Bronchial epithelial cell (primary cell): ENCODE data around the gene IL34. TPM values are rescaled to one million over a fixed set of nuclear protein-coding genes. Genes with fewer than 3 reads are reported as not detected.
A peak's percentile ranks its signal among the peaks of the same experiment; 100 is the strongest.

Experiments used
- DNase-seq: peaks from one replicate; pipeline ENCODE4 v3.0.0-alpha.2; 2010; ENCODE audit warnings: low read depth
- FAIRE-seq: peaks from 2 replicates; lab custom pipeline; 2011; peaks lifted over from hg19 to GRCh38; lab: Jason Lieb, UNC
- H3K27me3 ChIP-seq: 2 replicates; pipeline ENCODE4 v1.5.1; 2011; ENCODE audit warnings: low read length; ENCODE audit not compliant: control insufficient read depth, insufficient read depth
- H3K36me3 ChIP-seq: 2 replicates; pipeline ENCODE4 v1.5.1; 2011; ENCODE audit warnings: low read length; ENCODE audit not compliant: control insufficient read depth, insufficient read depth
- H3K4me3 ChIP-seq: 2 replicates; pipeline ENCODE4 v1.5.1; 2011; ENCODE audit warnings: mild to moderate bottlenecking, low read depth, low read length, control low read depth
- total RNA-seq: library from RNA; depleted of rRNA; stranded (reverse); fragments of >200 nt; gene quantifications from 2 replicates; pipeline ENCODE4 v1.2.1, GENCODE V29; 2014
- TF ChIP-seq, protein P1 (sequence below): IDR thresholded peaks from 2 replicates; pipeline ENCODE4 v1.5.1; 2011; ENCODE audit warnings: mild to moderate bottlenecking, moderate library complexity, low read length, control low read depth, inconsistent platforms; ENCODE audit not compliant: insufficient read depth, severe bottlenecking

The IL34 gene
- total RNA-seq, 1 donor from 2014 or later, result 0.26 TPM

DNA sequence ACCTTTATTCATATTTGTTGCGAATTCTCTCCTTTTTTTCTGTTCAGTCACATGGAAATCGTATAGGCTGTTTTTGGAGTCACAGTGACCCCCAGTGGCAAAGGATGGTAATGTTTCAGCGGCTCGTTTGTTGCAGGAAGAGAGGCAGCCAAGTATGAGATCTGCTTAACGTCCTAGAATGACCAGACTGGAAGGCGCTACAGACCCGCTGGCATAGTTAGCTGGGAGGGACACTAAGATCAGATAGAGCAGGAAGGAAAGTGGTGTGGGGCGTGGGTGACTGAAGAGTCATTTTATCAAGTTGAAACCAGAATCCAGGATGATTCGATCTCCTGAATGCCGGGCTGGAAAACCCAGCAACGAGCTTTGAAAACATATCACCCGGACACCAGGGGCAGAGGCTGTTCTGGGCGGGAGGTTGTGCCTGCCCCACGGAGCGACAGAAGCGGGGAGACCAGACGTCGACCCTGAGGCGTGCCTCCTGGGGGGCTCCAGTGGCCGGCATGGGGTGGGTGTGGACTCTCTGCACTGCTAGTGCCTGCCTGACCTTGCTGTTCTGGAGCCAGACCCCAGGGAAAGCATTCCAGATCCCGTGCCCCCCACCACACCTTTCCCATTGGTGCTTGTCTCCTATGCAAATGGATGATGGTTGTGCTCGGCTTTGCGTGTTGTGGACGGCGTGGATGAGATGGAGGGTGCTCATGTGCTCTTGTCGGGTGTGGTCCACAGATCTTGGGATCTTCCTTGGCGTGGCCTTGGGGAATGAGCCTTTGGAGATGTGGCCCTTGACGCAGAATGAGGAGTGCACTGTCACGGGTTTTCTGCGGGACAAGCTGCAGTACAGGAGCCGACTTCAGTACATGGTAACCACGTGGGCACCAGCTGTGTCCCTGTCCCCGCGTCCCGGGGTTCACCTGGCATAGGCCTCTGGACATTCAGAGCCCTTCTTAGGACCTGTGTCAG lies 7.7 kb downstream of the IL34 start:
- H3K27me3 ChIP-seq, result no peaks in the 10 kb centered on the region
- peak overlapping the region; percentile 2 for H3K4me3 ChIP-seq
- FAIRE-seq (no peak), DNase-seq (peak; percentile 82)
- TF ChIP-seq, protein P1, sequence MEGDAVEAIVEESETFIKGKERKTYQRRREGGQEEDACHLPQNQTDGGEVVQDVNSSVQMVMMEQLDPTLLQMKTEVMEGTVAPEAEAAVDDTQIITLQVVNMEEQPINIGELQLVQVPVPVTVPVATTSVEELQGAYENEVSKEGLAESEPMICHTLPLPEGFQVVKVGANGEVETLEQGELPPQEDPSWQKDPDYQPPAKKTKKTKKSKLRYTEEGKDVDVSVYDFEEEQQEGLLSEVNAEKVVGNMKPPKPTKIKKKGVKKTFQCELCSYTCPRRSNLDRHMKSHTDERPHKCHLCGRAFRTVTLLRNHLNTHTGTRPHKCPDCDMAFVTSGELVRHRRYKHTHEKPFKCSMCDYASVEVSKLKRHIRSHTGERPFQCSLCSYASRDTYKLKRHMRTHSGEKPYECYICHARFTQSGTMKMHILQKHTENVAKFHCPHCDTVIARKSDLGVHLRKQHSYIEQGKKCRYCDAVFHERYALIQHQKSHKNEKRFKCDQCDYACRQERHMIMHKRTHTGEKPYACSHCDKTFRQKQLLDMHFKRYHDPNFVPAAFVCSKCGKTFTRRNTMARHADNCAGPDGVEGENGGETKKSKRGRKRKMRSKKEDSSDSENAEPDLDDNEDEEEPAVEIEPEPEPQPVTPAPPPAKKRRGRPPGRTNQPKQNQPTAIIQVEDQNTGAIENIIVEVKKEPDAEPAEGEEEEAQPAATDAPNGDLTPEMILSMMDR, result peak; percentile 70
- no peaks in the 10 kb centered on the region for H3K36me3 ChIP-seq

- Histone ChIP-seq H3K27me3 (no peaks in the 10 kb centered on the region), H3K4me3 (no peak overlapping the region), H3K36me3 (no peaks in the 10 kb centered on the region)
- DNase-seq (no peak), FAIRE-seq (no peak)
- TF ChIP-seq, protein P1, result no peak
These were observed 9.8 kb downstream of the IL34 start for GRCh38 chr16:70656065-70656711.

DNA sequence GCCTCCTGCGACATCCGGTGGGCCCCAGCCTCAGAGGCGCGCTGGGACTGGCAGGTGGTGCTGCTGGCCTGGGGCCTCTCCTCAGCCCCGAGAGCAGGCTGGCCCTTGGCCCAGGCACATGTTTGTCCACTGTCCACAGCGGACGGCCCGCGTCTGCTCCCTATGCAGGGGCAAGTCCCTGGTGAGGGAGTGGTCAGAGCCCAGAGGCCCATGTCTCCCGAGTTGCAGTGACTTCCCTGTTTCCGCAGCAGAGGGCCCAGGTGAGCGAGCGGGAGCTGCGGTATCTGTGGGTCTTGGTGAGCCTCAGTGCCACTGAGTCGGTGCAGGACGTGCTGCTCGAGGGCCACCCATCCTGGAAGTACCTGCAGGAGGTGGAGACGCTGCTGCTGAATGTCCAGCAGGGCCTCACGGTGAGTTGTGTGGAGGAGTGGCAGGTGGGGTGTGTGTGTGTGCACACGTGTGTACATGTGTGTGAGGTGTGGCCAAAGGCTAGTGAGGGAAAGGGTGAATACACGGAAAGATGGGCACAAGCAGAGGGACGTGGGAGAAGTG lies 10.4 kb downstream of the IL34 start:
- TF ChIP-seq, protein P1, result no peak
- no peak for FAIRE-seq
- Histone ChIP-seq H3K27me3 (no peaks in the 10 kb centered on the region), H3K4me3 (no peak overlapping the region), H3K36me3 (no peaks in the 10 kb centered on the region)
- no peak for DNase-seq

DNA sequence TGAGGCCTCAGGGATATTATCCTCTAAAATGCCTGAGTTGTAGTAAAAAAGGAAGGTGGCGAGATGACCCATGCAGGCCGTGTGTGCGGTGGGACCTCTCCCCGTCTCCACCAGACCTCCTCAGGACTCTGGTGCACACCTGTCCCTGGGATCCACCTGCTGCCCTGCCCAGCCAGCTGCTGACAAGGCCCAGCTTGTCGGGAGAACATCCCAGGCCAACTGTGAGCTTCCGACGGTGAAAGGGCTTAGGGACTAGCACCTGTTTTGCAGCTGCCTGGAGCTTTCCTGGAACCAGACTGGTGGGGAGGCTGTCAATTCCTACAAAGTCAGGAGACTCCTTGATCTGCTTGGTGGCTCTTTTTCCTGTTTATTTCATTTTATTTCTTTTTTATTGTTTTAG lies 11.6 kb downstream of the IL34 start:
- no peak for DNase-seq
- FAIRE-seq, result no peak
- Histone ChIP-seq H3K27me3 (no peaks in the 10 kb centered on the region), H3K4me3 (no peak overlapping the region), H3K36me3 (no peaks in the 10 kb centered on the region)
- TF ChIP-seq, protein P1, result no peak

- Histone ChIP-seq H3K27me3 (no peaks in the 10 kb centered on the region), H3K36me3 (peaks cover 4% of the 10 kb centered on the region), H3K4me3 (no peak overlapping the region)
- FAIRE-seq, result peak; percentile 89
- DNase-seq, result no peak
- TF ChIP-seq, protein P1, result no peak
These were observed 12.6 kb downstream of the IL34 start for GRCh38 chr16:70658921-70659320.
